Aorta (tissue), 5 donors: ENCODE measurements around the gene MT1F. TPM values are rescaled to one million over a fixed set of nuclear protein-coding genes. Genes with fewer than 3 reads are reported as not detected.
"Not testable (repeated sequence)": the region's sequence is repeated elsewhere in the genome, so short reads cannot be mapped to it uniquely, and the experiment has no call there.

ENCODE experiments used
- ATAC-seq: fragments of 200-7000 bp; cut with Tn5 transposase; one replicate; pipeline ENCODE4 v1.9.1; 2022; ENCODE audit warnings: moderate library complexity; ENCODE audit not compliant: low FRiP score
- DNase-seq, 2 donors: peaks; one replicate each; pipeline ENCODE4 v3.0.0-alpha.2; 2020
- H3K27ac ChIP-seq, 2 donors: one replicate each; pipeline ENCODE4 v1.5.1; 2013; ENCODE audit warnings: low read length in 2 of 2, mild to moderate bottlenecking in 2 of 2, moderate library complexity in 2 of 2, control low read depth in 1 of 2, inconsistent platforms in 1 of 2, low read depth in 1 of 2
- H3K27me3 ChIP-seq, 2 donors: one replicate each; pipeline ENCODE4 v1.6.1; 2013; ENCODE audit warnings: control low read depth in 1 of 2, low read length in 1 of 2, mild to moderate bottlenecking in 1 of 2, moderate library complexity in 1 of 2; ENCODE audit not compliant: insufficient read depth in 2 of 2, control insufficient read depth in 1 of 2
- H3K36me3 ChIP-seq, 2 donors: one replicate each; pipeline ENCODE4 v1.6.1; 2013; ENCODE audit warnings: control low read depth in 1 of 2, low read length in 1 of 2, mild to moderate bottlenecking in 1 of 2; ENCODE audit not compliant: insufficient read depth in 2 of 2, control insufficient read depth in 1 of 2
- H3K4me1 ChIP-seq, 2 donors: one replicate each; pipeline ENCODE4 v1.6.1; 2013; ENCODE audit warnings: low read length in 2 of 2, control low read depth in 1 of 2, mild to moderate bottlenecking in 1 of 2, moderate library complexity in 1 of 2; ENCODE audit not compliant: insufficient read depth in 2 of 2, control insufficient read depth in 1 of 2
- H3K4me3 ChIP-seq, 2 donors: one replicate each; pipeline ENCODE4 v1.5.1; 2013; ENCODE audit warnings: low read length in 2 of 2, control low read depth in 1 of 2, mild to moderate bottlenecking in 1 of 2
- H3K9me3 ChIP-seq: one replicate; pipeline ENCODE4 v1.6.1; 2013; ENCODE audit warnings: mild to moderate bottlenecking, low read length; ENCODE audit not compliant: control insufficient read depth
- WGBS, 2 donors: extraction: QIAGEN DNeasy Blood & Tissue Kit; methylation state at CpG; one replicate each; pipeline ENCODE4 v1.1.7; 2013; 5-methylcytosine and 5-hydroxymethylcytosine counted together
- intact Hi-C, 2 donors: fragments of 100-400 bp; cut with DNase I; formaldehyde crosslinking; loops; one replicate each; pipeline versions ENCODE4 v1.14.2 to v1.15.0; 2022
- polyA plus RNA-seq, 2 donors: library from polyadenylated mRNA; stranded (reverse); fragments of 200-250 nt; gene quantifications; one replicate each; pipeline ENCODE4 v1.2.3, GENCODE V29; 2013
- total RNA-seq, 2 donors: library from RNA; stranded (reverse); fragmentation: NEBNext Ultra II Directional; extraction: Animal tissue kit (Norgen Biotek cat#: 25700); gene quantifications; one replicate each; pipeline ENCODE4 v1.2.1, GENCODE V29; 2021
- donor health status: healthy with polysubstance abuse.
- donor health status: Bipolar disorder and iron deficiency.
- donor health status: DM: no; HTN: no; CAD: no.
- donor health status: DM: no; HTN: no; CAD: no.
- donor health status: DM: yes; HTN: yes; CAD: no.

Gene MT1F
- total and polyA plus RNA-seq, 4 donors = 9.0 to 81.1 (median 16.8) TPM

GRCh38 chr16:56664506-56664905 lies 6.7 kb downstream of the MT1F start:
- no peaks in the 10 kb centered on the region for H3K9me3 ChIP-seq
- DNase-seq (no peak), ATAC-seq (no peak)
- H3K27ac ChIP-seq = no peak overlapping the region
- H3K4me3 ChIP-seq = no peak overlapping the region
- H3K27me3 ChIP-seq = no peaks in the 10 kb centered on the region
- H3K36me3 ChIP-seq = no peaks in the 10 kb centered on the region
- intact Hi-C loops = no loop called here
- no peaks in the 10 kb centered on the region for H3K4me1 ChIP-seq
- 97 to 100% methylated on average over 1 of the region's 1 CpG for WGBS, 2 donors

- H3K9me3 ChIP-seq, intact Hi-C loops, ATAC-seq, H3K27ac ChIP-seq, H3K4me3 ChIP-seq, DNase-seq, H3K36me3 ChIP-seq, H3K4me1 ChIP-seq, H3K27me3 ChIP-seq: not testable (repeated sequence)
- WGBS, 2 donors = 81 to 82% methylated on average over 8 of the region's 8 CpGs
Observed at GRCh38 chr16:56665286-56666261, 7.8 kb downstream of the MT1F start.

DNA sequence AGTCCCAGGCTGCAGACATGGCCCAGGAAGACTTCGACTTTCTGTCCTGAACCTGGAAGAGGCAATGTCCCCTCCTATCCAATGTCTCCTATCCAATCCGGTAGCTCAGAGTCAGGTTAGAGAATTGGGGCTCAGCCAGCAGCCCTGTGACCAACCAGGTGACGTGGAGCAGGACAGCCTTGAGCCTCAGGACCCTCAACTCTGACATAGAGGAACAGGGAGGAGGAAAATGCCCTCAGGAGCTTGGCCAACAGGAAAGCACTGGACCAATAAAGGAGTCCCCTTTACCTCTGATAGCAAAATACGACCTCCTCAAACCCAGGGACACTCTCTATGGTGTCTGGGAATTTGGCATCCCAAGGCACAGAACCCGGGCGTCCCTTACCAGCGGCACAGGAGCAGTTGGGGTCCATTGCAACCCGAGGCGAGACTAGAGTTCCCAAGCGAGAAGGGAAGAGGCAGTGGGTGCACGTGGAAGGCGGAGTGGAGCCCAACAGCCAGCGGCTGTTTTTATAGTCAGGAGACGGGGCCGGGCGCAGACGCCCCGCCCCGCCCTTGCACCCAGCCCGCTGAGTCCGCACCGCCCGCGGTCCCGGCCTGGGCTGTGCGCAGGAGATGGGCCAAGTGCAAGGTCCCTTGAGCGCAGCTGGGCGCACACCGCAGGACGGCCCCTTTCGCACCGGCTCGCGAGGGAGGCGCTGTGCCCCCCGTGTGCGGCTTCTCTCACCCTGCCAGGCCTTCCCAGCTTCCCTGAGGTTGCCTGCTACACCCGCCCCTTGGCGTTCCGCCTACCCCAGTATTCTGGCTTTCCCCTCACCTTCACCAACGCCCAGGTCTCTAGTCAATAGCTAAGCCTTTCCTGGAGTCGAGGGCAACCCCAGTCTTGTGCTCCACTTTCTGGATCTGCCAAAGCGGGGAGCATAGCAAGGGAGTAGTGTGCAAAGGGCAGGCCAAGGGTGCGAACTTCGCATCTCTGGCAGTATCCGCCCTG lies 10.1 kb downstream of the MT1F start, which contains the start of gene MT1G:
MT1G (minus strand) TSS at position 485 of the 991 bp plus-strand sequence; CDS start at position 413, 72 bp downstream.
- H3K9me3 ChIP-seq = no peaks in the 10 kb centered on the region
- ATAC-seq = peak; percentile 77
- no peaks in the 10 kb centered on the region for H3K4me1 ChIP-seq
- WGBS, 2 donors = 15 to 16% methylated on average over 43 to 46 of the region's 46 CpGs
- DNase-seq = peak; percentile 83 to 85
- intact Hi-C loops = no loop called here
- no peaks in the 10 kb centered on the region for H3K27me3 ChIP-seq
- no peaks in the 10 kb centered on the region for H3K36me3 ChIP-seq
- H3K4me3 ChIP-seq = no peak within 1 kb of the TSS
- no peak within 1 kb of the TSS for H3K27ac ChIP-seq

- Histone ChIP-seq H3K27me3 (no peaks in the 10 kb centered on the region), H3K4me1 (no peaks in the 10 kb centered on the region), H3K9me3 (no peaks in the 10 kb centered on the region), H3K36me3 (no peaks in the 10 kb centered on the region), H3K4me3 (no peak within 1 kb of the TSS), H3K27ac (no peak within 1 kb of the TSS)
- intact Hi-C loops = no loop called here
- ATAC-seq = peak; percentile 41
- 22 to 28% methylated on average over 29 to 38 of the region's 38 CpGs for WGBS, 2 donors
- no peak for DNase-seq
Observed at GRCh38 chr16:56669005-56669839, 11.5 kb downstream of the MT1F start, which contains the start of gene MT1H. TSS of gene MT1H (plus strand) at chr16:56669814. CDS start at chr16:56669885, 71 bp downstream.

- H3K27ac ChIP-seq = no peak overlapping the region
- no peaks in the 10 kb centered on the region for H3K9me3 ChIP-seq
- WGBS, 2 donors = 31 to 32% methylated on average over 19 of the region's 19 CpGs
- no peak for DNase-seq
- H3K27me3 ChIP-seq = no peaks in the 10 kb centered on the region
- H3K4me1 ChIP-seq = no peaks in the 10 kb centered on the region
- no peak for ATAC-seq
- intact Hi-C loops = no loop called here
- H3K4me3 ChIP-seq = no peak overlapping the region
- no peaks in the 10 kb centered on the region for H3K36me3 ChIP-seq
Observed at GRCh38 chr16:56669840-56670619, 12.3 kb downstream of the MT1F start.

DNA sequence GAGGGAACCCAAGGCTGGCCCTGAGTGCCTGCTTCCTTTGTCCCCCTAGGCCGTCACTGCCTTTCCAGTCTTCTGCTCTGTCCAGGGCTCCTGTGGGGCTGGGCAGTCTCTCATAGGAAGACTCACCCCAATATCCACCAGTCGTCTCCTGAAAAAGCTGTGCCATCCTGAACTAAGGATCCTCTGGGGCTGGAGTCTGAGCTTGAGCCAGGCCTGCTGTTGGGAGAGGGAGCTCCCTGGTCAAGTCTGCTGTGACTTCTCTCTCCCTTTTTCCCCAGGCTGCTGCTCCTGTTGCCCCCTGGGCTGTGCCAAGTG lies 12.8 kb downstream of the MT1F start:
- no peaks in the 10 kb centered on the region for H3K4me1 ChIP-seq
- H3K27ac ChIP-seq = no peak overlapping the region
- no peaks in the 10 kb centered on the region for H3K9me3 ChIP-seq
- H3K4me3 ChIP-seq = no peak overlapping the region
- DNase-seq = no peak
- intact Hi-C loops = no loop called here
- ATAC-seq = no peak
- no peaks in the 10 kb centered on the region for H3K27me3 ChIP-seq
- H3K36me3 ChIP-seq = no peaks in the 10 kb centered on the region
- 78 to 85% methylated on average over 2 of the region's 2 CpGs for WGBS, 2 donors

GRCh38 chr16:56671691-56672090 lies 13.9 kb downstream of the MT1F start:
- H3K4me3 ChIP-seq, DNase-seq, ATAC-seq, intact Hi-C loops, H3K9me3 ChIP-seq, H3K4me1 ChIP-seq, H3K27me3 ChIP-seq, H3K27ac ChIP-seq, H3K36me3 ChIP-seq: not testable (repeated sequence)
- 62 to 67% methylated on average over 2 of the region's 2 CpGs for WGBS, 2 donors
